Ishikawa (cell line): ENCODE results near the gene TGIF2LX.
"Not testable (repeated sequence)": the region's sequence is repeated elsewhere in the genome, so short reads cannot be mapped to it uniquely, and the experiment has no call there.

ENCODE experiments used
- NFIC ChIP-seq: IDR thresholded peaks from 2 replicates; pipeline ENCODE4 v1.6.1; 2012
- REST ChIP-seq: IDR thresholded peaks from 2 replicates; pipeline ENCODE4 v1.6.1; 2012; ENCODE audit warnings: low read depth, mild to moderate bottlenecking
- TCF12 ChIP-seq: IDR thresholded peaks from 2 replicates; pipeline ENCODE4 v1.6.1; 2012; ENCODE audit warnings: low read depth

TGIF2LX gene

DNA sequence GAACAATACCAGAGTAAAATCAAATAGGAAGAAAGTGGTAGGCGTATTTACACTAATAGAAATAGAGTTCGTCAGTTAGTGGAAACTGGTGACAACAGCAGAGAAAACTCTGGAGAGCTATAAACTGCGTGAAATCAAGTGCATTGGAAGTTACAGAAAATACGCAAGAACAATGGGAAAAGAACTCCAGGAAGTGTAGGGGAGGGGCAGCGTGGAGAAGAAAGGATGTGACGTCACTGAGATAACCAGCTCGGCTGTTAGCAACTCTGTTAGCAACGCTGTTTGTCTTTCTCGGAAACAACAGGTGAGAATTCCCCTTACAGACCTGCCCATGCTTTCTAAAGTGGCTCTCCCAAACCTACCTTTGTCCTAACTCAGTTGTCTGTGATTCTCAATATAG, at the start of gene TGIF2LX:
Gene TGIF2LX (plus strand): TSS at position 244 of the 400 bp plus-strand sequence. CDS start 178 bp downstream, outside the sequence.
- TF ChIP-seq TCF12, NFIC, REST: not testable (repeated sequence)
